ENCODE results near the gene AP2A2. TPM values are rescaled to one million over a fixed set of nuclear protein-coding genes. Genes with fewer than 3 reads are reported as not detected.
A peak's percentile ranks its signal among the peaks of the same experiment; 100 is the strongest.

The AP2A2 gene
- total and polyA plus RNA-seq, 2 of the 4 experiments (the other 2 are of a cell fraction): 19.9 to 49.0 TPM

DNA sequence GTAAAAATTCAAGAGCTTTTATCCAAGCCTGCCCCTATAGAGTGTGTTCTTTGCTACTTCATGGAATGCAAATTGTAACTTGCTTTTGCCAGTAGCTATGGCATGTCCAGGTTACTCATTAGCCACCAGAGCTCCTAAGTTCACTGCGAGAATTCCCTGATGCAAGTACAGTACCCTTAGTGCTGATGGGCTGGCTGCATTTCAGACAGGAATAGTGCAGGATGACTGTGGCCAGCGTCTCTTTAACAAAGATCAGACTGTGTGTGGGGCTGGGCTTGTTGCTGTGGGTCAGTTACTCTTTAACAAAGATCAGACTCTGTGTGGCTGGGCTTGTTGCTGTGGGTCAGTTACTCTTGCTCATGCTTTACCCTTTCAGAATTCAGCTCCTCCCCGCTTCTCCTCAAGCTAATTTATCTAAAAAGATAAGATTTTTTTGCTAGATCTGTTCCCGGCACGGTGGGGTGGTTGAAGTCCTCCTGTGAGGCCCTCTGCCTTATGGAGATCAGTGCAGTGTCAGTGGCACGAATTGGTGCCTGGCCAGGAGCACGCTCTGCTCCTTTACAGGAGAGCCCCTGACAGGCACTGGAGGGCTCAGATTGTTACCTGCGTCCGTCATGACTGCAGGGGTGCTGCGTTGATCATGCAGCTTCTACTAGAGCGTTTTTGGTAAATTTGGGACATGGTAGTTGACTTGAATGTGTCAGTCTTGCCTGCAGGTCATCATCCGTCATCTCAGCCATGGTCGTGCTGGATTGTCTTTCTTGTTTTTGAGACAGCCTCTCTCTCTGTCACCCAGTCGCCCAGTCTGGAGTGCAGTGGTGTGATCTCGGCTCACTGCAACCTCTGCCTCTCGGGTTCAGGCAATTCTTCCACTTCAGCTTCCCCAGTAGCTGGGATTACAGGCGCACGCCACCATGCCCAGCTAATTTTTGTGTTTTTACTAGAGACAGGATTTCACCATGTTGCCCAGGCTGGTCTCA is 27.0 kb downstream of the AP2A2 start:
- intact Hi-C loops (cut with micrococcal nuclease): no loop called here
- H4K20me1 ChIP-seq (ENCODE audit: insufficient read depth, low read length): peaks cover 55% of the 10 kb centered on the region
- H3K4me2 ChIP-seq (ENCODE audit: low read depth, low read length): no peak overlapping the region
- in situ Hi-C loops (cut with MboI; ENCODE audit: low sequenced_read_pairs): no loop called here
- no TSS peak for BruUV-seq (replicated peaks)
- H3K14ac ChIP-seq (replicated peaks; ENCODE audit: low read depth, low read length): no peak overlapping the region
- H3K56ac ChIP-seq (ENCODE audit: extremely low read depth, insufficient read depth, low read length): no peak overlapping the region
- H3K79me1 ChIP-seq (ENCODE audit: low read depth in 1 of 2, low read length in 2 of 2): peaks cover 21 to 72% of the 10 kb centered on the region in 2 experiments
- no peak overlapping the region for H2BK120ac ChIP-seq (ENCODE audit: low read depth, low read length)
- POLR2A ChIA-PET (ENCODE audit: unreplicated experiment): no interaction called here
- H3K36me3 ChIP-seq (ENCODE audit: control insufficient read depth, insufficient read depth, low read length): peaks cover 7% of the 10 kb centered on the region; the same call in 1 of the 2 replicates
- DNase-seq (peak; percentile 67), ATAC-seq (ENCODE audit: low read depth) (peak; percentile 69)
- no peak overlapping the region for H3K27ac ChIP-seq (ENCODE audit: insufficient read depth, low read length)
- no peak overlapping the region for H2AK5ac ChIP-seq (ENCODE audit: low read depth, low read length)
- no peak overlapping the region for H2BK5ac ChIP-seq (ENCODE audit: low read depth, low read length, poor library complexity, severe bottlenecking)
- no peak overlapping the region for H2BK20ac ChIP-seq (ENCODE audit: low read depth, low read length)
- no peaks in the 10 kb centered on the region for H3K9me3 ChIP-seq (ENCODE audit: control insufficient read depth, insufficient read depth, low read length)
- peaks cover 16% of the 10 kb centered on the region; the same call in 1 of the 2 replicates for H3K9me1 ChIP-seq (ENCODE audit: insufficient read depth, low read length)
- no peak overlapping the region for H3K4ac ChIP-seq (ENCODE audit: low read depth, low read length)
- no peak overlapping the region for H3K18ac ChIP-seq (ENCODE audit: low read depth, low read length)
- no peak overlapping the region for H3K23ac ChIP-seq (ENCODE audit: low read depth, low read length)
- no peaks in the 10 kb centered on the region for H3K27me3 ChIP-seq (ENCODE audit: control insufficient read depth, insufficient read depth, low read length)
- H3K9ac ChIP-seq (ENCODE audit: low read depth, low read length): no peak overlapping the region
- H2AK9ac ChIP-seq (replicated peaks; ENCODE audit: low read depth, low read length, poor library complexity): no peak overlapping the region
- TF ChIP-seq MAZ (IDR thresholded peaks at IDR 0.05; ENCODE audit: borderline replicate concordance, low read depth, low read length): no peak
- TF ChIP-seq FOS (IDR thresholded peaks at IDR 0.05; ENCODE audit: low read depth, low read length): no peak
- TF ChIP-seq RFX5 (IDR thresholded peaks at IDR 0.05; ENCODE audit: low read depth, low read length): no peak
- TF ChIP-seq CHD1 (IDR thresholded peaks at IDR 0.05; ENCODE audit: low read depth, low read length): no peak
- TF ChIP-seq NFE2L2 (IDR thresholded peaks at IDR 0.05; ENCODE audit: low read depth, low read length): no peak
- TF ChIP-seq, protein P1, sequence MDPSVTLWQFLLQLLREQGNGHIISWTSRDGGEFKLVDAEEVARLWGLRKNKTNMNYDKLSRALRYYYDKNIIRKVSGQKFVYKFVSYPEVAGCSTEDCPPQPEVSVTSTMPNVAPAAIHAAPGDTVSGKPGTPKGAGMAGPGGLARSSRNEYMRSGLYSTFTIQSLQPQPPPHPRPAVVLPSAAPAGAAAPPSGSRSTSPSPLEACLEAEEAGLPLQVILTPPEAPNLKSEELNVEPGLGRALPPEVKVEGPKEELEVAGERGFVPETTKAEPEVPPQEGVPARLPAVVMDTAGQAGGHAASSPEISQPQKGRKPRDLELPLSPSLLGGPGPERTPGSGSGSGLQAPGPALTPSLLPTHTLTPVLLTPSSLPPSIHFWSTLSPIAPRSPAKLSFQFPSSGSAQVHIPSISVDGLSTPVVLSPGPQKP (IDR thresholded peaks at IDR 0.05; ENCODE audit: borderline replicate concordance, low read depth, low read length): no peak
- TF ChIP-seq CEBPB (IDR thresholded peaks at IDR 0.05; ENCODE audit: low read depth, low read length): no peak
- no peak for TF ChIP-seq SMC3 (IDR thresholded peaks at IDR 0.05; ENCODE audit: low read depth, low read length)
- TF ChIP-seq USF2 (IDR thresholded peaks at IDR 0.05; ENCODE audit: low read depth, low read length): no peak
- TF ChIP-seq BHLHE40 (IDR thresholded peaks at IDR 0.05; ENCODE audit: low read depth, low read length): no peak
- no peak overlapping the region for H2AFZ ChIP-seq (replicated peaks; ENCODE audit: low read length, poor library complexity)
- H3K4me1 ChIP-seq (ENCODE audit: control insufficient read depth, insufficient read depth, low read length): peaks cover 15% of the 10 kb centered on the region
- 64% methylated on average over 8 of the region's 18 CpGs; no CpG with 5 or more reads in 1 of the 2 experiments for WGBS, 2 experiments (ENCODE audit: extremely low coverage in 2 of 2, insufficient read length in 1 of 2)
- dilution Hi-C loops (cut with HindIII; ENCODE audit: low sequenced_read_pairs, unreplicated experiment): no loop called here
- CTCF ChIA-PET: no interaction called here
- H4K5ac ChIP-seq (ENCODE audit: low read depth, low read length): no peak overlapping the region
- H4K8ac ChIP-seq (ENCODE audit: low read depth in 2 of 2, low read length in 2 of 2): no peak overlapping the region
- H2BK15ac ChIP-seq (ENCODE audit: low read depth, low read length): no peak overlapping the region
- H3K4me3 ChIP-seq (ENCODE audit: insufficient read depth, low read depth, low read length): no peak overlapping the region
- no peak overlapping the region for H4K91ac ChIP-seq (ENCODE audit: insufficient read depth, low read depth, low read length)

Measured in IMR-90 (cell line).